Neural crest cell (in vitro differentiated cells): Measurements from ENCODE around the gene EHBP1. TPM values are rescaled to one million over a fixed set of nuclear protein-coding genes. Genes with fewer than 3 reads are reported as not detected.

Experiments used
- DNase-seq: peaks from one replicate; pipeline ENCODE4 v3.0.0; 2021; ENCODE audit warnings: low read depth, mixed read lengths, low spot score
- H3K27ac Mint-ChIP-seq: one replicate; pipeline ENCODE4 v1.8.0; 2021; ENCODE audit warnings: mild to moderate bottlenecking, mixed read lengths; ENCODE audit not compliant: unreplicated experiment
- H3K27me3 Mint-ChIP-seq: 2 replicates; pipeline ENCODE4 v1.8.0; 2021; ENCODE audit warnings: low read depth, mild to moderate bottlenecking, mixed read lengths
- H3K36me3 Mint-ChIP-seq: 2 replicates; pipeline ENCODE4 v1.8.0; 2021; ENCODE audit warnings: low read depth, mild to moderate bottlenecking, mixed read lengths
- H3K4me1 Mint-ChIP-seq: 2 replicates; pipeline ENCODE4 v1.8.0; 2021; ENCODE audit warnings: mixed read lengths
- H3K4me3 Mint-ChIP-seq: one replicate; pipeline ENCODE4 v1.8.0; 2021; ENCODE audit warnings: mild to moderate bottlenecking, mixed read lengths
- H3K9me3 Mint-ChIP-seq: 2 replicates; pipeline ENCODE4 v1.8.0; 2021; ENCODE audit warnings: mixed read lengths
- CTCF ChIP-seq: fragments of 200-600 bp; sonication (generic); conservative IDR thresholded peaks from 2 replicates; pipeline ENCODE4 v1.5.0; 2021; ENCODE audit warnings: antibody characterized with exemption, mild to moderate bottlenecking
- total RNA-seq: library from RNA; stranded (reverse); gene quantifications from 2 replicates; pipeline ENCODE4 v1.2.1, GENCODE V29; 2021

Gene EHBP1
- total RNA-seq, 1 donor from 2014 or later = 42.3 TPM

GRCh38 chr2:62808554-62808953 lies 103.0 kb downstream of the EHBP1 start:
- no peak overlapping the region for H3K27ac Mint-ChIP-seq
- no peak for TF ChIP-seq CTCF
- H3K4me1 Mint-ChIP-seq = no peaks in the 10 kb centered on the region
- peaks cover 14% of the 10 kb centered on the region for H3K36me3 Mint-ChIP-seq
- H3K9me3 Mint-ChIP-seq = peaks cover 7% of the 10 kb centered on the region
- no peaks in the 10 kb centered on the region for H3K27me3 Mint-ChIP-seq
- H3K4me3 Mint-ChIP-seq = no peak overlapping the region
- DNase-seq = no peak

DNA sequence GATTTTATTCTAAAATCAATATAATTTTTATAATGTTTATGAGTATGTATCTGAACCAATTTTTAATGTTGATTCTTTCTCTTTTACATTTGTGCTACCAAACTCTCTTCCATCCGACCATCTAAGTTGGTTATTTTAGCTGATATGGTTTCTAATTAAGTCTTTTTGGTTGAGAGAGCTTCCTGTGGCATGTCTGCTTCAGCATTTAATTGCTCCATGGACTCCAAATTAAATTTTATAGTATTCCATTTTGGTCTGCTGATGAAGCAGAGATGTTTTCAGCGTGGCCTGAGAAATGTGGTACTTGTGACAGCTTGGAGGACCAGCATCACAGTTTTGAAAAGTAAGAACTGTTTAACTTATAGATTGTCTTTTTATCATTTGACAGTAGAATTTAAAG lies 105.6 kb downstream of the EHBP1 start:
- TF ChIP-seq CTCF = no peak
- no peak overlapping the region for H3K4me3 Mint-ChIP-seq

DNA sequence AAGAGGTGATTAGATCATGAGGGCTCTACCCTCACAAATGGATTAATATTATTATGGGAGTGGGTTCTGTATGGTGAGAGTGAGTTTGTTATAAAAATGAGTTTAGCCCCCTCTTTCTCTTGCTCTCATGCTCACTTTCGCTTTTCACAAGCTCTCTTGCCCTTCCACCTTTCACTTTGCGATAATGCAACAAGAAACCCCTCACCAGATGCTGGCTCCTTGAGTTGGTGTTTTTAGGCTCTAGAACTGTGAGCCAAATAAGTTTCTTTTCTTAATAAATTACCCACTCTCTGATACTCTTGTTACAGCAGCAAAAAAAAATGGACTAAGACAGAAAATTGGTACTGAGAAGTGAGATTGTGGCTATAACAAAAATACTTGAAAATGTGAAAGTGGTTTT lies 106.5 kb downstream of the EHBP1 start:
- peaks cover 7% of the 10 kb centered on the region for H3K9me3 Mint-ChIP-seq
- H3K27ac Mint-ChIP-seq = no peak overlapping the region
- H3K36me3 Mint-ChIP-seq = peaks cover 12% of the 10 kb centered on the region
- no peak for TF ChIP-seq CTCF
- H3K27me3 Mint-ChIP-seq = no peaks in the 10 kb centered on the region
- DNase-seq = no peak
- H3K4me3 Mint-ChIP-seq = no peak overlapping the region
- H3K4me1 Mint-ChIP-seq = no peaks in the 10 kb centered on the region

More for the DNA sequence above, 105.6 kb downstream of the EHBP1 start:
- no peak overlapping the region for H3K27ac Mint-ChIP-seq
- peaks cover 14% of the 10 kb centered on the region for H3K36me3 Mint-ChIP-seq
- DNase-seq = no peak
- no peaks in the 10 kb centered on the region for H3K4me1 Mint-ChIP-seq
- H3K27me3 Mint-ChIP-seq = no peaks in the 10 kb centered on the region
- peaks cover 7% of the 10 kb centered on the region for H3K9me3 Mint-ChIP-seq

DNA sequence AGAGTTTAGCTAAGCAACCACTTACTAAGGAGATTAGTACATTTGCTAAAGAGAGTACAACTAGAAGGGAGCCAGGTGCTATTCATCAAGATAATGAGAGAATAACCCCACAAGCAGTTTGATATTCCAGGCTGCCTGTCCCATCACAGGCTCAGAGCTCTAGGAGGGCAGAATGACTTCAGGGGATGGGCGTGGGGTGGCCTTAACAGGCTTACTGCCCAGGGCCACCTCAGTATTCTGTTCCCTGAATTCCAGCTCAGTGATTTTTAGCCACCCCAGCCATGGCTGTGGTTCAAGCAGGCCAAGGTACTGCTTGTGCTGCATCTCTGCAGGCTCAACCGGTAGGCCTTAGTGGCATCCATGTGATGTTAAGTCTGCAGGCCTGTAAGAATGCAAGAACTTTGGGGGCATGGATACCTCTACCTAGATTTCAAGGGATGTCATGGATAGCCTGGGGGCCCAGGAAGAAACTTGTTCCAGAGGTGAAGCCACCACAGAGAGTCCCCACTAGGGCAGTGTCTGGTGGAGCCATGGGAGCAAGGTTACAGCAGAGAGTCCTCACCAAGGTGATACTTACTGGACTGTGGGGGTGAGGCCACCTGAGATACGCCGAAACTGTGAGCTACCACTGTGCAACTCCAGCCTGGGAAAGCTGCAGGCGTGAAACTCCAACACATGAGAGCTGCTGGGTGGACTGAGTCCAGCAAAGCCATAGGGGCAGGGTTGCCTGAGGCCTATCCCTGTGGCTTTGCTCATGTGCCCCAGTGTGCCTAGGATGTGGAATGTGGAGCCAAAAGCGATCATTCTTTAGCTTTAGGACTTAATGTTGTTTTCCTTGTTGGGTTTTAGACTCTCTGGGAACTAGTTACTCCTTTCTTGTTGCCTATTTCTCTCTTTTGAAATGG lies 107.7 kb downstream of the EHBP1 start:
- no peak for DNase-seq
- Mint-ChIP-seq H3K27ac (no peak overlapping the region), H3K9me3 (peaks cover 7% of the 10 kb centered on the region), H3K4me3 (no peak overlapping the region), H3K36me3 (peaks cover 7% of the 10 kb centered on the region), H3K4me1 (no peaks in the 10 kb centered on the region), H3K27me3 (no peaks in the 10 kb centered on the region)
- no peak for TF ChIP-seq CTCF

DNA sequence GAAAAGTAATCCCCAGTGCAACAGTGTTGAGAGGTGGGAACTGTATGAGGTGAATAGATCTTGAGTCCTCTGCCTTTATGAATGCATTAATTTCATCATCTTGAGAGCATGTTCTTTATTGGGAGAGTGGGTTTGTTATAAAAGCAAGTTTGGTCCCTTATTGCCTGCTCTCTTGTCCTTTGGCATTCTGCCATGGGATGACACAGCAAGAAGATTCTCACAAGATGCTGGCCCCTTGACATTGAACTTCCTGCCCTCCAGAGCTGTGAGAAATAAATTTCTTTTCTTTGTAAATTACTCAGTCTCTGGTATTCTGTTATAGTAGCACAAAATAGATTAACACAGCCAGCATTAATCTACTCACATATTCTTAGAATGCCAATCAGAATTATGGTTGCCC lies 108.6 kb downstream of the EHBP1 start:
- TF ChIP-seq CTCF = no peak
- Mint-ChIP-seq H3K27ac (peak overlapping the region; percentile 65), H3K9me3 (peaks cover 4% of the 10 kb centered on the region), H3K4me3 (no peak overlapping the region), H3K4me1 (no peaks in the 10 kb centered on the region), H3K36me3 (no peaks in the 10 kb centered on the region), H3K27me3 (no peaks in the 10 kb centered on the region)
- no peak for DNase-seq
